ENCODE data around the gene PPP2R5E.
"Not testable (repeated sequence)": the region's sequence is repeated elsewhere in the genome, so short reads cannot be mapped to it uniquely, and the experiment has no call there.

PPP2R5E gene

GRCh38 chr14:63523735-63524426 lies 19.3 kb downstream of the PPP2R5E start:
- DNase-seq (ENCODE audit: low read depth) = no peak
- no peak for TF ChIP-seq CTCF (IDR thresholded peaks at IDR 0.05; ENCODE audit: low read length, missing control alignments)
- no peak overlapping the region for H3K4me3 ChIP-seq (replicated peaks; ENCODE audit: low read depth, low read length)

GRCh38 chr14:63522511-63522910 lies 20.7 kb downstream of the PPP2R5E start:
- not testable (repeated sequence) for H3K4me3 ChIP-seq (replicated peaks; ENCODE audit: low read depth, low read length); DNase-seq (ENCODE audit: low read depth)

- no peak for DNase-seq (ENCODE audit: low read depth)
These were observed 25.8 kb downstream of the PPP2R5E start for GRCh38 chr14:63517354-63517753.

GRCh38 chr14:63515240-63515639 lies 27.9 kb downstream of the PPP2R5E start:
- no peak for TF ChIP-seq CTCF (IDR thresholded peaks at IDR 0.05; ENCODE audit: low read length, missing control alignments)
- no peak overlapping the region for H3K4me3 ChIP-seq (replicated peaks; ENCODE audit: low read depth, low read length)
- no peak for DNase-seq (ENCODE audit: low read depth)

More at GRCh38 chr14:63517354-63517753, 25.8 kb downstream of the PPP2R5E start:
- TF ChIP-seq CTCF (IDR thresholded peaks at IDR 0.05; ENCODE audit: low read length, missing control alignments) = no peak
- no peak overlapping the region for H3K4me3 ChIP-seq (replicated peaks; ENCODE audit: low read depth, low read length)

- TF ChIP-seq CTCF (IDR thresholded peaks at IDR 0.05; ENCODE audit: low read length, missing control alignments) = no peak
- H3K4me3 ChIP-seq (replicated peaks; ENCODE audit: low read depth, low read length) = no peak overlapping the region
- no peak for DNase-seq (ENCODE audit: low read depth)
These were observed 29.4 kb downstream of the PPP2R5E start for GRCh38 chr14:63513756-63514155.

- H3K4me3 ChIP-seq (replicated peaks; ENCODE audit: low read depth, low read length) = no peak overlapping the region
- no peak for DNase-seq (ENCODE audit: low read depth)
- no peak for TF ChIP-seq CTCF (IDR thresholded peaks at IDR 0.05; ENCODE audit: low read length, missing control alignments)
These were observed 30.3 kb downstream of the PPP2R5E start for GRCh38 chr14:63512861-63513260.

- no peak for DNase-seq (ENCODE audit: low read depth)
- H3K4me3 ChIP-seq (replicated peaks; ENCODE audit: low read depth, low read length) = no peak overlapping the region
- no peak for TF ChIP-seq CTCF (IDR thresholded peaks at IDR 0.05; ENCODE audit: low read length, missing control alignments)
These were observed 32.6 kb downstream of the PPP2R5E start for GRCh38 chr14:63510538-63510937.

Data from fibroblast of pulmonary artery (primary cell).